Measurements from ENCODE around the gene RERE.

Gene RERE

GRCh38 chr1:8679929-8680663 is 137.3 kb downstream of the RERE start:
- no peak for TF ChIP-seq CTCF (conservative IDR thresholded peaks at IDR 0.05)
- TF ChIP-seq ZFX (IDR thresholded peaks at IDR 0.05) = no peak
- peak overlapping the region; percentile 55; the same call in 1 of the 2 replicates for H3K27ac ChIP-seq

GRCh38 chr1:8679395-8679800 is 138.0 kb downstream of the RERE start:
- no peak for TF ChIP-seq CTCF (conservative IDR thresholded peaks at IDR 0.05)
- no peak for TF ChIP-seq ZFX (IDR thresholded peaks at IDR 0.05)
- H3K27ac ChIP-seq = no peak overlapping the region

- no peak overlapping the region for H3K27ac ChIP-seq
Observed at GRCh38 chr1:8678673-8679394, 138.6 kb downstream of the RERE start.

GRCh38 chr1:8677782-8678181 is 139.7 kb downstream of the RERE start:
- no peak overlapping the region for H3K27ac ChIP-seq
- TF ChIP-seq ZFX (IDR thresholded peaks at IDR 0.05) = no peak
- TF ChIP-seq CTCF (conservative IDR thresholded peaks at IDR 0.05) = no peak

More at GRCh38 chr1:8678673-8679394, 138.6 kb downstream of the RERE start:
- TF ChIP-seq CTCF (conservative IDR thresholded peaks at IDR 0.05) = no peak
- TF ChIP-seq ZFX (IDR thresholded peaks at IDR 0.05) = no peak

- H3K27ac ChIP-seq = no peak overlapping the region
Observed at GRCh38 chr1:8676813-8677212, 140.6 kb downstream of the RERE start.

GRCh38 chr1:8676072-8676471 is 141.4 kb downstream of the RERE start:
- no peak for TF ChIP-seq CTCF (conservative IDR thresholded peaks at IDR 0.05)
- no peak for TF ChIP-seq ZFX (IDR thresholded peaks at IDR 0.05)
- no peak overlapping the region for H3K27ac ChIP-seq

More at GRCh38 chr1:8676813-8677212, 140.6 kb downstream of the RERE start:
- TF ChIP-seq ZFX (IDR thresholded peaks at IDR 0.05) = no peak

GRCh38 chr1:8674912-8675311 is 142.5 kb downstream of the RERE start:
- H3K27ac ChIP-seq = no peak overlapping the region
- TF ChIP-seq CTCF (conservative IDR thresholded peaks at IDR 0.05) (no peak), ZFX (IDR thresholded peaks at IDR 0.05) (no peak)

Measured in C4-2B (cell line).